KMS-11 (cell line): ENCODE data around the gene NT5DC1.

Experiments used
- H2AFZ ChIP-seq: fragments of 200-600 bp; sonication (generic); 2 replicates; pipeline ENCODE4 v1.6.1; 2016; ENCODE audit warnings: antibody characterized with exemption, mixed run types, low read depth
- H3K27ac ChIP-seq: fragments of 200-600 bp; sonication (generic); 2 replicates; pipeline ENCODE4 v1.6.1; 2016; ENCODE audit warnings: mild to moderate bottlenecking, mixed run types
- H3K27me3 ChIP-seq: fragments of 200-600 bp; sonication (generic); 2 replicates; pipeline ENCODE4 v1.6.1; 2017; ENCODE audit warnings: mild to moderate bottlenecking, low read depth, mixed run types, moderate library complexity; ENCODE audit not compliant: insufficient read depth
- H3K36me3 ChIP-seq: fragments of 200-600 bp; sonication (generic); 2 replicates; pipeline ENCODE4 v1.6.1; 2017; ENCODE audit warnings: mild to moderate bottlenecking, mixed run types; ENCODE audit not compliant: insufficient read depth
- H3K4me1 ChIP-seq: fragments of 200-600 bp; sonication (generic); 2 replicates; pipeline ENCODE4 v1.6.1; 2016; ENCODE audit warnings: mild to moderate bottlenecking, low read depth, mixed run types; ENCODE audit not compliant: poor library complexity, severe bottlenecking
- H3K4me2 ChIP-seq: fragments of 200-600 bp; sonication (generic); 2 replicates; pipeline ENCODE4 v1.7.0; 2016; ENCODE audit warnings: mild to moderate bottlenecking, mixed run types
- H3K4me3 ChIP-seq: fragments of 200-600 bp; sonication (generic); IDR thresholded peaks from 2 replicates; pipeline ENCODE4 v1.6.1; 2017; ENCODE audit warnings: low read depth, low read length, mixed read lengths; ENCODE audit not compliant: insufficient read depth
- H3K79me2 ChIP-seq: fragments of 200-600 bp; sonication (generic); 2 replicates; pipeline ENCODE4 v1.6.1; 2016; ENCODE audit warnings: low read depth, mixed run types; ENCODE audit not compliant: insufficient read depth
- H3K9ac ChIP-seq: fragments of 200-600 bp; sonication (generic); 2 replicates; pipeline ENCODE4 v1.6.1; 2016; ENCODE audit warnings: mild to moderate bottlenecking, mixed run types
- H4K20me1 ChIP-seq: fragments of 200-600 bp; sonication (generic); 2 replicates; pipeline ENCODE4 v1.6.1; 2016; ENCODE audit warnings: mild to moderate bottlenecking, mixed run types; ENCODE audit not compliant: insufficient read depth
- TF ChIP-seq, protein P1 (sequence below): fragments of 200-600 bp; sonication (generic); conservative IDR thresholded peaks from 2 replicates; pipeline ENCODE4 v1.6.1; 2017; ENCODE audit warnings: low read depth, mild to moderate bottlenecking, antibody characterized with exemption, low read length, moderate library complexity, mixed read lengths

Gene NT5DC1

DNA sequence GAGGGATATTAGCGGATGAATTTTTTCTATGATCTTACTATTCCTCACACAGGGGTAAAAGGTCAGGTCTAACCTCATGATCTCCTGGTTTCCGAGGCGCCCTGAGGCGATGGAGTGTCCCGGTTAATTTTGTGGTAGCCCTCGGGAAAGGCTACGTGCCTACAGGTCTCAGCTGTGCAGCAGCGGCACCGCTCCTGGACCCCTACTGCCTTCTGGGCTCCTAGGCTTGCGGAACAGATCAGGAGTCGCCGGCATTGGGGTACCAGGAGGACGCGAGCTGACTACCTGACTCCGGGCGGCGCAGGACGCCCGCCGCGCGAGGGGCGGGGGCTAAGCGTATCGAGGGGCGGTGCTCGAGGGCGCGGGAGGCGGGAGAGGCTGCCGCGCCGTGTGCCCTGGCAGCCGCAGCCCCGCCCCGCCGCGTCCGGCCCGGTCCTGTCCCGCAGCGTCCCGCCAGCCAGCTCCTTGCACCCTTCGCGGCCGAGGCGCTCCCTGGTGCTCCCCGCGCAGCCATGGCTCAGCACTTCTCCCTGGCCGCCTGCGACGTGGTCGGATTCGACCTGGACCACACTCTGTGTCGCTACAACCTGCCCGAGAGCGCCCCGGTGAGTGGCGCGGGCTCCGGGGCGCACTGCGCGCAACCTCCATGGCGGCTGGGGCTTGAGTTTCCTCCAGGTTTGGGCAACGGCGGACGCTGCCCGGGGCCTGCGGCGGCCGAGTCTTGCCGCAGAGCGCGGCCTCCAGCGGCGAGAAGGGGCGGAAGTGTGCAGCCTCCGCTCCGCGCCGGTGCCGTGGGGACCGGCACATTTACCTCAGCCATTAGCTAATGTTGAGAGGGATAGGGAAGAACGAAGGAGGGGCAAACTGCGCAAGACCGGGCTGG lies at the start of gene NT5DC1:
NT5DC1 (plus strand) TSS at position 435 of the 883 bp plus-strand sequence; CDS start at position 513, 78 bp downstream.
- Histone ChIP-seq H3K27me3 (no peaks in the 10 kb centered on the region), H3K9ac (peak within 1 kb of the TSS; percentile 83), H3K27ac (peak within 1 kb of the TSS; percentile 86), H3K79me2 (no peaks in the 10 kb centered on the region), H3K36me3 (no peaks in the 10 kb centered on the region), H3K4me1 (peaks cover 12% of the 10 kb centered on the region), H3K4me3 (no peak within 1 kb of the TSS), H3K4me2 (peak within 1 kb of the TSS; percentile 62), H4K20me1 (no peaks in the 10 kb centered on the region), H2AFZ (peak within 1 kb of the TSS; percentile 95)
- TF ChIP-seq, protein P1, sequence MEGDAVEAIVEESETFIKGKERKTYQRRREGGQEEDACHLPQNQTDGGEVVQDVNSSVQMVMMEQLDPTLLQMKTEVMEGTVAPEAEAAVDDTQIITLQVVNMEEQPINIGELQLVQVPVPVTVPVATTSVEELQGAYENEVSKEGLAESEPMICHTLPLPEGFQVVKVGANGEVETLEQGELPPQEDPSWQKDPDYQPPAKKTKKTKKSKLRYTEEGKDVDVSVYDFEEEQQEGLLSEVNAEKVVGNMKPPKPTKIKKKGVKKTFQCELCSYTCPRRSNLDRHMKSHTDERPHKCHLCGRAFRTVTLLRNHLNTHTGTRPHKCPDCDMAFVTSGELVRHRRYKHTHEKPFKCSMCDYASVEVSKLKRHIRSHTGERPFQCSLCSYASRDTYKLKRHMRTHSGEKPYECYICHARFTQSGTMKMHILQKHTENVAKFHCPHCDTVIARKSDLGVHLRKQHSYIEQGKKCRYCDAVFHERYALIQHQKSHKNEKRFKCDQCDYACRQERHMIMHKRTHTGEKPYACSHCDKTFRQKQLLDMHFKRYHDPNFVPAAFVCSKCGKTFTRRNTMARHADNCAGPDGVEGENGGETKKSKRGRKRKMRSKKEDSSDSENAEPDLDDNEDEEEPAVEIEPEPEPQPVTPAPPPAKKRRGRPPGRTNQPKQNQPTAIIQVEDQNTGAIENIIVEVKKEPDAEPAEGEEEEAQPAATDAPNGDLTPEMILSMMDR: no peak

GRCh38 chr6:116051244-116051643 lies 49.4 kb upstream of the NT5DC1 start:
- Histone ChIP-seq H4K20me1 (no peaks in the 10 kb centered on the region), H3K4me1 (no peaks in the 10 kb centered on the region), H2AFZ (no peak overlapping the region), H3K4me3 (no peak overlapping the region), H3K36me3 (no peaks in the 10 kb centered on the region), H3K27ac (no peak overlapping the region), H3K79me2 (no peaks in the 10 kb centered on the region), H3K4me2 (no peak overlapping the region), H3K9ac (no peak overlapping the region), H3K27me3 (no peaks in the 10 kb centered on the region)
- TF ChIP-seq, protein P1: no peak

DNA sequence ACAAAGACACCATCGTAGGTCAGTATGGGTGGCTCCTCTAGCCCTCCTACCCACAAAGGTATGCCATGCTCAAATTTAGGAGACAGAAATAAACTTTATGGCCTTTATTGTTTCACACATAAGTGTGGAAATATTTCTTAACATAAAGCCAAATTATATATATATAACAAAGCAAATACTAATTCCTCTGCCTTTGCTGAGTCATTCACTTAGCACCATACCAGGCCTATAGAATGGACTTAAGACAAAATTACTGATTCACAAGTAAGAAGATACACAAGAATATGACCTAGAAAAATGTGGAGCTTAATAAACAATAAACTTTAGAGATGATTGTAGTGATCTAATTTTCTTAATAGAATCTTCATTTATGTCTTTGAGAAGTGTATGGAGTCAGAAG lies 45.1 kb upstream of the NT5DC1 start:
- no peaks in the 10 kb centered on the region for H4K20me1 ChIP-seq
- H3K79me2 ChIP-seq: no peaks in the 10 kb centered on the region
- H3K4me2 ChIP-seq: no peak overlapping the region
- no peak overlapping the region for H3K4me3 ChIP-seq
- no peak overlapping the region for H3K9ac ChIP-seq
- TF ChIP-seq, protein P1: no peak
- no peak overlapping the region for H3K27ac ChIP-seq
- H3K4me1 ChIP-seq: peaks cover 10% of the 10 kb centered on the region
- no peaks in the 10 kb centered on the region for H3K27me3 ChIP-seq
- no peak overlapping the region for H2AFZ ChIP-seq
- no peaks in the 10 kb centered on the region for H3K36me3 ChIP-seq

DNA sequence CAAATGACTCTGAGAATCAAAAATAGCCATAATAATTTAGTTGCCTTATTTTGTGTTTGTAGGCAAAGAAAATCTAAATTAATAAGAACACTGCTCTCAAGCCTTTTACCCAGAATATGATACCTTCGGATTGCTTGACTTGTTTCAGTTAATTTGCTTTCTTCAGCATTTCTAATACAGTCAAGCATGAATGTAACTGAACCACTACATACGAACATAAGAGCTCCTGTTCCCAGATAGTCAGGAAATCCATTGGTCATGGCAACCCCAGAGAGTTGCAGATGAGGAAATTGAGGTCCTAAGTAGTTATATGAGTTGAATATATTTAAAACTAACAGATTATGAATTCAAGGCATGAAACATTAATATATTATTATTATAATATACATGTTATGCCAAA lies 42.9 kb upstream of the NT5DC1 start:
- Histone ChIP-seq H3K4me3 (no peak overlapping the region), H3K4me2 (no peak overlapping the region)

More for the DNA sequence above, 42.9 kb upstream of the NT5DC1 start:
- Histone ChIP-seq H3K27ac (no peak overlapping the region), H2AFZ (no peak overlapping the region), H4K20me1 (no peaks in the 10 kb centered on the region), H3K36me3 (no peaks in the 10 kb centered on the region), H3K4me1 (peaks cover 10% of the 10 kb centered on the region), H3K79me2 (no peaks in the 10 kb centered on the region), H3K9ac (no peak overlapping the region), H3K27me3 (no peaks in the 10 kb centered on the region)
- TF ChIP-seq, protein P1: no peak
